Stimulated activated memory B cell treated with anti-CD40 and anti-IgM and Interleukin-4, amounts not matched to agents 10 μg/mL and 1 μg/mL and 100 μg/mL, for 72 hours (primary cell): ENCODE results near the gene CAMSAP3.

Source experiments
- ATAC-seq: fragments of 150-1000 bp; cut with Tn5 transposase; 2 replicates; pipeline ENCODE4 v1.10.0; 2021
- H3K27ac Mint-ChIP-seq: one replicate; pipeline ENCODE4 v1.8.0; 2022; ENCODE audit warnings: mild to moderate bottlenecking, mixed read lengths
- H3K27me3 Mint-ChIP-seq: one replicate; pipeline ENCODE4 v1.8.0; 2022; ENCODE audit warnings: mixed read lengths
- H3K36me3 Mint-ChIP-seq: one replicate; pipeline ENCODE4 v1.8.0; 2022; ENCODE audit warnings: mixed read lengths
- H3K4me1 Mint-ChIP-seq: one replicate; pipeline ENCODE4 v1.8.0; 2022; ENCODE audit warnings: mixed read lengths
- H3K4me3 Mint-ChIP-seq: one replicate; pipeline ENCODE4 v1.8.0; 2022; ENCODE audit warnings: mild to moderate bottlenecking, moderate library complexity, mixed read lengths
- H3K9me3 Mint-ChIP-seq: one replicate; pipeline ENCODE4 v1.8.0; 2022; ENCODE audit warnings: mixed read lengths

CAMSAP3 gene

GRCh38 chr19:7617735-7618134 lies 22.1 kb downstream of the CAMSAP3 start:
- H3K4me3 Mint-ChIP-seq: no peak overlapping the region
- H3K36me3 Mint-ChIP-seq: peaks cover 61% of the 10 kb centered on the region
- ATAC-seq: peak; percentile 22
- H3K9me3 Mint-ChIP-seq: no peaks in the 10 kb centered on the region
- H3K27me3 Mint-ChIP-seq: no peaks in the 10 kb centered on the region
- H3K4me1 Mint-ChIP-seq: no peaks in the 10 kb centered on the region
- H3K27ac Mint-ChIP-seq: no peak overlapping the region

- H3K27me3 Mint-ChIP-seq: no peaks in the 10 kb centered on the region
- no peak overlapping the region for H3K4me3 Mint-ChIP-seq
- no peak for ATAC-seq
- no peaks in the 10 kb centered on the region for H3K9me3 Mint-ChIP-seq
- no peaks in the 10 kb centered on the region for H3K4me1 Mint-ChIP-seq
- H3K36me3 Mint-ChIP-seq: peaks cover 67% of the 10 kb centered on the region
- no peak overlapping the region for H3K27ac Mint-ChIP-seq
These were observed 22.7 kb downstream of the CAMSAP3 start for GRCh38 chr19:7618348-7618747.

- no peaks in the 10 kb centered on the region for H3K4me1 Mint-ChIP-seq
- no peak for ATAC-seq
- no peaks in the 10 kb centered on the region for H3K27me3 Mint-ChIP-seq
- H3K4me3 Mint-ChIP-seq: no peak overlapping the region
- H3K9me3 Mint-ChIP-seq: no peaks in the 10 kb centered on the region
- H3K36me3 Mint-ChIP-seq: peaks cover 69% of the 10 kb centered on the region
- no peak overlapping the region for H3K27ac Mint-ChIP-seq
These were observed 23.3 kb downstream of the CAMSAP3 start for GRCh38 chr19:7618771-7619510.

- Mint-ChIP-seq H3K27ac (no peak overlapping the region), H3K27me3 (no peaks in the 10 kb centered on the region), H3K36me3 (peaks cover 77% of the 10 kb centered on the region), H3K4me1 (no peaks in the 10 kb centered on the region), H3K4me3 (no peak overlapping the region), H3K9me3 (no peaks in the 10 kb centered on the region)
- ATAC-seq: no peak
These were observed 24.2 kb downstream of the CAMSAP3 start for GRCh38 chr19:7619671-7620441.

GRCh38 chr19:7620442-7621412 lies 25.1 kb downstream of the CAMSAP3 start:
- H3K27me3 Mint-ChIP-seq: no peaks in the 10 kb centered on the region
- peaks cover 82% of the 10 kb centered on the region for H3K36me3 Mint-ChIP-seq
- H3K4me3 Mint-ChIP-seq: no peak overlapping the region
- H3K27ac Mint-ChIP-seq: no peak overlapping the region
- H3K9me3 Mint-ChIP-seq: no peaks in the 10 kb centered on the region
- no peak for ATAC-seq
- no peaks in the 10 kb centered on the region for H3K4me1 Mint-ChIP-seq

GRCh38 chr19:7622933-7623685 lies 27.4 kb downstream of the CAMSAP3 start:
- ATAC-seq: no peak
- no peak overlapping the region for H3K27ac Mint-ChIP-seq
- peaks cover 69% of the 10 kb centered on the region for H3K36me3 Mint-ChIP-seq
- no peaks in the 10 kb centered on the region for H3K27me3 Mint-ChIP-seq
- H3K4me1 Mint-ChIP-seq: peaks cover 14% of the 10 kb centered on the region
- no peaks in the 10 kb centered on the region for H3K9me3 Mint-ChIP-seq
- no peak overlapping the region for H3K4me3 Mint-ChIP-seq

GRCh38 chr19:7623725-7624603 lies 28.3 kb downstream of the CAMSAP3 start:
- H3K27me3 Mint-ChIP-seq: no peaks in the 10 kb centered on the region
- peaks cover 61% of the 10 kb centered on the region for H3K36me3 Mint-ChIP-seq
- no peaks in the 10 kb centered on the region for H3K9me3 Mint-ChIP-seq
- no peak overlapping the region for H3K4me3 Mint-ChIP-seq
- ATAC-seq: no peak
- no peak overlapping the region for H3K27ac Mint-ChIP-seq
- peaks cover 22% of the 10 kb centered on the region for H3K4me1 Mint-ChIP-seq

GRCh38 chr19:7624810-7625209 lies 29.1 kb downstream of the CAMSAP3 start:
- peaks cover 62% of the 10 kb centered on the region for H3K36me3 Mint-ChIP-seq

GRCh38 chr19:7625763-7626372 lies 30.2 kb downstream of the CAMSAP3 start:
- no peak overlapping the region for H3K4me3 Mint-ChIP-seq
- H3K27ac Mint-ChIP-seq: no peak overlapping the region
- no peak for ATAC-seq
- no peaks in the 10 kb centered on the region for H3K9me3 Mint-ChIP-seq
- no peaks in the 10 kb centered on the region for H3K27me3 Mint-ChIP-seq
- H3K36me3 Mint-ChIP-seq: peaks cover 54% of the 10 kb centered on the region
- peaks cover 41% of the 10 kb centered on the region for H3K4me1 Mint-ChIP-seq

More at GRCh38 chr19:7624810-7625209, 29.1 kb downstream of the CAMSAP3 start:
- Mint-ChIP-seq H3K27me3 (no peaks in the 10 kb centered on the region), H3K9me3 (no peaks in the 10 kb centered on the region), H3K4me1 (peaks cover 31% of the 10 kb centered on the region), H3K27ac (no peak overlapping the region), H3K4me3 (no peak overlapping the region)
- no peak for ATAC-seq

- Mint-ChIP-seq H3K36me3 (peaks cover 48% of the 10 kb centered on the region), H3K4me3 (no peak overlapping the region), H3K27me3 (no peaks in the 10 kb centered on the region), H3K4me1 (peaks cover 52% of the 10 kb centered on the region), H3K9me3 (no peaks in the 10 kb centered on the region), H3K27ac (no peak overlapping the region)
- ATAC-seq: no peak
These were observed 31.5 kb downstream of the CAMSAP3 start for GRCh38 chr19:7627166-7627565.

- Mint-ChIP-seq H3K4me3 (peak overlapping the region; percentile 93), H3K27ac (peak overlapping the region; percentile 97), H3K4me1 (peaks cover 52% of the 10 kb centered on the region), H3K27me3 (no peaks in the 10 kb centered on the region), H3K36me3 (peaks cover 47% of the 10 kb centered on the region), H3K9me3 (no peaks in the 10 kb centered on the region)
- no peak for ATAC-seq
These were observed 33.1 kb downstream of the CAMSAP3 start for GRCh38 chr19:7628589-7629311.

- Mint-ChIP-seq H3K27ac (peak within 1 kb of the TSS; percentile 97), H3K9me3 (no peaks in the 10 kb centered on the region), H3K4me3 (peak within 1 kb of the TSS; percentile 93), H3K4me1 (peaks cover 56% of the 10 kb centered on the region), H3K36me3 (peaks cover 41% of the 10 kb centered on the region), H3K27me3 (no peaks in the 10 kb centered on the region)
- peak; percentile 98 for ATAC-seq
These were observed 33.8 kb downstream of the CAMSAP3 start, which contains the start of the genes PET100 and XAB2 for GRCh38 chr19:7629347-7630054. Gene PET100, plus strand, starts transcription at chr19:7629793. Its CDS starts 41 bp downstream, at chr19:7629834. Gene XAB2, minus strand, starts transcription at chr19:7629545. Its CDS starts 18 bp downstream, at chr19:7629527.
